Measurements from ENCODE around the gene FOXO3. TPM values are rescaled to one million over a fixed set of nuclear protein-coding genes. Genes with fewer than 3 reads are reported as not detected.

The FOXO3 gene
- total RNA-seq, 6 experiments from 2014 or later, result 21.1 to 28.9 (median 24.2) TPM

DNA sequence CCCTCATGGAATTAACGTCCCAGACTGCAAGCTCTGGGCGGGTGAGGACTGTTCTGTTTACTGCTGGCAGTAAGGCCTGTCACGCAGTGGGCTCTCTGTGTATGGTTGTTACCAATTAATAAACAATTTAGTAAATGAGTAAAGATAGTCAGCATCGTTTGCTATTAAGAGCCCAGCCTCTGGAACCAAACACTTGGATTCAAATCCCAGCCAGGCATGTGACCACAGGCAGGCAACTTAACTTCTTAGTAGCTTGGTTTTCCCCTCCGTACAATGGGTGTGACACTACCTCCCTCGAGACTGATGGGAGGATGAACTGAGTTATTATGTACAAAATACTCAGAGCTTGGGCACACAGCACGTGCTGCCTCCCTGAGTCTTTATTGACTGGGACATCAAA lies 149.8 kb downstream of the FOXO3 start:
- Mint-ChIP-seq H3K36me3 (ENCODE audit: low read depth) (no peaks in the 10 kb centered on the region; the same call in 1 of the 2 replicates), H3K9me3 (no peaks in the 10 kb centered on the region), H3K4me3 (no peak overlapping the region), H3K27me3 (ENCODE audit: insufficient read depth) (peaks cover 2% of the 10 kb centered on the region; the same call in 1 of the 2 replicates), H3K4me1 (ENCODE audit: low read depth) (peaks cover 20% of the 10 kb centered on the region), H3K27ac (no peak overlapping the region)
- TF ChIP-seq, protein P1, sequence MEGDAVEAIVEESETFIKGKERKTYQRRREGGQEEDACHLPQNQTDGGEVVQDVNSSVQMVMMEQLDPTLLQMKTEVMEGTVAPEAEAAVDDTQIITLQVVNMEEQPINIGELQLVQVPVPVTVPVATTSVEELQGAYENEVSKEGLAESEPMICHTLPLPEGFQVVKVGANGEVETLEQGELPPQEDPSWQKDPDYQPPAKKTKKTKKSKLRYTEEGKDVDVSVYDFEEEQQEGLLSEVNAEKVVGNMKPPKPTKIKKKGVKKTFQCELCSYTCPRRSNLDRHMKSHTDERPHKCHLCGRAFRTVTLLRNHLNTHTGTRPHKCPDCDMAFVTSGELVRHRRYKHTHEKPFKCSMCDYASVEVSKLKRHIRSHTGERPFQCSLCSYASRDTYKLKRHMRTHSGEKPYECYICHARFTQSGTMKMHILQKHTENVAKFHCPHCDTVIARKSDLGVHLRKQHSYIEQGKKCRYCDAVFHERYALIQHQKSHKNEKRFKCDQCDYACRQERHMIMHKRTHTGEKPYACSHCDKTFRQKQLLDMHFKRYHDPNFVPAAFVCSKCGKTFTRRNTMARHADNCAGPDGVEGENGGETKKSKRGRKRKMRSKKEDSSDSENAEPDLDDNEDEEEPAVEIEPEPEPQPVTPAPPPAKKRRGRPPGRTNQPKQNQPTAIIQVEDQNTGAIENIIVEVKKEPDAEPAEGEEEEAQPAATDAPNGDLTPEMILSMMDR (IDR thresholded peaks at IDR 0.05), result no peak
- DNase-seq, result no peak

DNA sequence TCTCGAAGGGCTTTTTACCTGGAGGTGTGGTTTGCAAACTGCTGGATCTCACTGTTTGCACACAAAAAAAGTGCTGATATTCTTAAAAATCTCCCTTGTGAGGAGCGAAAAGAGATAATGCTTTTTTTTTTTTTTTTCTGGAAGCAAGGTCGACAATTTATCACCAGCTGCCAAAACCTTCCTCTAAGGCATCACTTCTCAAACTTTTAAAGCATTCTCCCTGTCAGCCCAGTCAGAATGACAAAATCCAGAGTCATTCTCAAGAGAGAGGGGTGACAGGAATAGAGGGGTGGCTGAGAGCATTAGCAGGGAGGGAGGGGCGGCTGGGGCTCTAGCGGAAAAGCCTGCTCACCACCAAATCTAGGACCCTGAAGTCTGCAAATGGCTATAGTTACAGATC lies 150.4 kb downstream of the FOXO3 start:
- no peak overlapping the region for H3K27ac Mint-ChIP-seq
- H3K27me3 Mint-ChIP-seq (ENCODE audit: insufficient read depth), result peaks cover 2% of the 10 kb centered on the region; the same call in 1 of the 2 replicates
- H3K4me3 Mint-ChIP-seq, result no peak overlapping the region
- no peaks in the 10 kb centered on the region for H3K9me3 Mint-ChIP-seq
- no peak for DNase-seq
- TF ChIP-seq, protein P1 (IDR thresholded peaks at IDR 0.05), result no peak
- peaks cover 26% of the 10 kb centered on the region for H3K4me1 Mint-ChIP-seq (ENCODE audit: low read depth)
- H3K36me3 Mint-ChIP-seq (ENCODE audit: low read depth), result no peaks in the 10 kb centered on the region

- H3K27me3 Mint-ChIP-seq (ENCODE audit: insufficient read depth), result peaks cover 2% of the 10 kb centered on the region; the same call in 1 of the 2 replicates
- H3K36me3 Mint-ChIP-seq (ENCODE audit: low read depth), result no peaks in the 10 kb centered on the region
- no peak overlapping the region for H3K4me3 Mint-ChIP-seq
- no peak for DNase-seq
- peaks cover 27% of the 10 kb centered on the region for H3K4me1 Mint-ChIP-seq (ENCODE audit: low read depth)
- no peak overlapping the region for H3K27ac Mint-ChIP-seq
- TF ChIP-seq, protein P1 (IDR thresholded peaks at IDR 0.05), result no peak
- H3K9me3 Mint-ChIP-seq, result no peaks in the 10 kb centered on the region
Measured at GRCh38 chr6:108711826-108712225, 151.1 kb downstream of the FOXO3 start.

DNA sequence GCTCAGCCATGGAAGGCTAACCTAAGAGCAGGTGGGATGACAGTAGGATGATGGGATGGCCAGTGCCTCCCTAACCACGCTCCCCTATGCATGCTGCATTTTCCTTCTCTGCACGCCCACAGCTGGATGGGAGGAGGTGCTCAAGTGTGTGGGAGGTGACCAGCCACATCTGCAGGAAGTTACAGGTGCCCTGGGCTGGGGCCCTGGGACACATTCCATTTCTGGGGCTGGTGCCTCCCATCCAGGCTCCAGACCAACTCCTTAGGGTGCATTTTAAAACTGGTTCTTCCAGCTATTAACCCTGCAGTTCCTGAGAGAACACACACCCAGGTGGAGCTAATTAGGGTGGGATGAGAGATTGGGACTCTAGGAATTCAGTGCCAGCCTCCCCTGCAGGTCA lies 152.2 kb downstream of the FOXO3 start:
- H3K27me3 Mint-ChIP-seq (ENCODE audit: insufficient read depth), result peaks cover 2% of the 10 kb centered on the region; the same call in 1 of the 2 replicates
- TF ChIP-seq, protein P1 (IDR thresholded peaks at IDR 0.05), result no peak
- no peak for DNase-seq
- no peaks in the 10 kb centered on the region for H3K36me3 Mint-ChIP-seq (ENCODE audit: low read depth)
- H3K4me3 Mint-ChIP-seq, result no peak overlapping the region
- H3K27ac Mint-ChIP-seq, result no peak overlapping the region
- H3K9me3 Mint-ChIP-seq, result no peaks in the 10 kb centered on the region
- H3K4me1 Mint-ChIP-seq (ENCODE audit: low read depth), result peaks cover 27% of the 10 kb centered on the region

- Mint-ChIP-seq H3K27ac (no peak overlapping the region), H3K36me3 (ENCODE audit: low read depth) (no peaks in the 10 kb centered on the region), H3K27me3 (ENCODE audit: insufficient read depth) (peaks cover 2% of the 10 kb centered on the region; the same call in 1 of the 2 replicates), H3K4me3 (no peak overlapping the region), H3K4me1 (ENCODE audit: low read depth) (peaks cover 27% of the 10 kb centered on the region), H3K9me3 (no peaks in the 10 kb centered on the region)
- TF ChIP-seq, protein P1 (IDR thresholded peaks at IDR 0.05), result no peak
- DNase-seq, result peak; percentile 9
Measured at GRCh38 chr6:108714101-108714765, 153.5 kb downstream of the FOXO3 start.
